ENCODE measurements around the gene TCF20. TPM values are rescaled to one million over a fixed set of nuclear protein-coding genes. Genes with fewer than 3 reads are reported as not detected.

The TCF20 gene
- total RNA-seq, 6 experiments from 2014 or later, result 15.4 to 20.5 (median 18.5) TPM

DNA sequence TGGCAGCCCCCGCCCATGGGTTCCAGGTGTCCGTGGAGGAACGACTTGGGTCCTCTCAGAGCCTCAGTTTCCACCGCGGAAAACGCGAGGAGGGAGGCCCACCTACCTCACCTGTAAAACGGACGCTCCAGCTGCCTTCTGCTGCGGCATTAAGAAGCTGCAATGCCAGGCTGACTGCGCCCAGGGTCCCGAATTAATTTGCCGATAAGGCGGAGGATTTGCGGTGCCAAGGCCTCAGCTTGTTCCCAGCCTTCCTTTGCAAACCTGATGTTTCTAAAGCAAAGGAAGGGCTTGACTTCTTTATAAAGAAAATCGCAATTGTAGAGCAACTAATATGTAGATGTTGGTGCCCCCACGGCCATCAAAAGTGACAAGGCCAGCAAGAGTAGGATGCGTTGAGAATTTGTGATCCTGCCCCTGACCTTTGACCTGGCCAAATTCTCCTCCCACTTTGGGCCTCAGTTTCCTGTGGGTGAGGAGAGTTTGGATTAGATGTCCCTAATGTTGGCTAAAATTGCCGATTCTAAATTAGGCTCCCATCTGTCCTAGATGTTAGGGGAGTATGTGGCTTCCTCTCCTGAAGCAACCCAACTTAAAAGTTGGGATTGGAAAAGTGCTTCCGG, 849 bp upstream of the TCF20 start:
- Histone ChIP-seq H3K27me3 (no peaks in the 10 kb centered on the region), H3K9me3 (no peaks in the 10 kb centered on the region), H3K36me3 (no peaks in the 10 kb centered on the region), H3K27ac (no peak overlapping the region), H3K4me1 (peaks cover 0 to 13% (median 2%) of the 10 kb centered on the region in 4 donors), H3K4me3 (peak overlapping the region; percentile 44 to 97 (median 93))
- intact Hi-C loops (cut with DNase I), result no loop called here
- 84% methylated on average over 14 of the region's 20 CpGs for WGBS (ENCODE audit: insufficient coverage, low coverage, low lambda C conversion rate, missing lambda C conversion rate)
- ATAC-seq (no peak), DNase-seq (no peak)
- TF ChIP-seq, protein P1, sequence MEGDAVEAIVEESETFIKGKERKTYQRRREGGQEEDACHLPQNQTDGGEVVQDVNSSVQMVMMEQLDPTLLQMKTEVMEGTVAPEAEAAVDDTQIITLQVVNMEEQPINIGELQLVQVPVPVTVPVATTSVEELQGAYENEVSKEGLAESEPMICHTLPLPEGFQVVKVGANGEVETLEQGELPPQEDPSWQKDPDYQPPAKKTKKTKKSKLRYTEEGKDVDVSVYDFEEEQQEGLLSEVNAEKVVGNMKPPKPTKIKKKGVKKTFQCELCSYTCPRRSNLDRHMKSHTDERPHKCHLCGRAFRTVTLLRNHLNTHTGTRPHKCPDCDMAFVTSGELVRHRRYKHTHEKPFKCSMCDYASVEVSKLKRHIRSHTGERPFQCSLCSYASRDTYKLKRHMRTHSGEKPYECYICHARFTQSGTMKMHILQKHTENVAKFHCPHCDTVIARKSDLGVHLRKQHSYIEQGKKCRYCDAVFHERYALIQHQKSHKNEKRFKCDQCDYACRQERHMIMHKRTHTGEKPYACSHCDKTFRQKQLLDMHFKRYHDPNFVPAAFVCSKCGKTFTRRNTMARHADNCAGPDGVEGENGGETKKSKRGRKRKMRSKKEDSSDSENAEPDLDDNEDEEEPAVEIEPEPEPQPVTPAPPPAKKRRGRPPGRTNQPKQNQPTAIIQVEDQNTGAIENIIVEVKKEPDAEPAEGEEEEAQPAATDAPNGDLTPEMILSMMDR (IDR thresholded peaks at IDR 0.05), result no peak
- no peak for TF ChIP-seq POLR2A (IDR thresholded peaks at IDR 0.05)

DNA sequence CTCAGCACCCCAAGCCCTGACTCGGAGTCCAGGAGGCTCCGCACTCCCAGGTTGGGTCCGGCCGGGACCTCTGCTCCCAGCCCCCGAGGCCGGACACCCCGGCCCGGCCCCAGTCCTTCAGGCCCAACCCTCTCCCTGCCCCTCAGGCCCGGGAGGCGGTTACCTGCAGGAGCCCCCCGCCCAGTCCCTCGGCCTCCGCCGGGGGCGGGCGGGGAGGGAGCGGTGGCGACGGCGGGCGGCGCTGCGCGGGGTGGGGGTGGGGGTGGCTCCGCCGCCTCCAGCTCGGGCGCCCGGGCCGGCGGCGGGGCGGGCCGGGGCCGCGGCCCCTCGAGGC, 310 bp downstream of the TCF20 start:
- intact Hi-C loops (cut with DNase I), result no loop called here
- peak; percentile 39 to 66 (median 58) for ATAC-seq
- TF ChIP-seq, protein P1 (IDR thresholded peaks at IDR 0.05), result no peak
- no peak for TF ChIP-seq POLR2A (IDR thresholded peaks at IDR 0.05)

GRCh38 chr22:42269432-42270175, 849 bp downstream of the TCF20 start:
- no peaks in the 10 kb centered on the region for H3K9me3 ChIP-seq
- peak overlapping the region; percentile 93 to 100 (median 97) for H3K4me3 ChIP-seq
- 1% methylated on average over 18 of the region's 70 CpGs for WGBS (ENCODE audit: insufficient coverage, low coverage, low lambda C conversion rate, missing lambda C conversion rate)
- intact Hi-C loops (cut with DNase I), result loop anchor here in 1 of 2 donors (10.0 kb wide), 1 partner anchor 105 kb away; no protein-coding TSS in a partner anchor
- TF ChIP-seq, protein P1 (IDR thresholded peaks at IDR 0.05), result peak in 2 of 4 donors; percentile 13 to 24
- TF ChIP-seq POLR2A (IDR thresholded peaks at IDR 0.05), result peak; percentile 49
- H3K4me1 ChIP-seq, result peaks cover 0 to 13% (median 2%) of the 10 kb centered on the region in 4 donors
- no peaks in the 10 kb centered on the region for H3K36me3 ChIP-seq
- ATAC-seq (peak; percentile 85 to 91 (median 90)), DNase-seq (peak; percentile 83 to 87 (median 86))
- H3K27me3 ChIP-seq, result no peaks in the 10 kb centered on the region
- peak overlapping the region; percentile 57 to 85 (median 77) for H3K27ac ChIP-seq

More for the DNA sequence above, 310 bp downstream of the TCF20 start:
- WGBS (ENCODE audit: insufficient coverage, low coverage, low lambda C conversion rate, missing lambda C conversion rate), result no CpG with 5 or more reads among the region's 37 CpGs
- H3K27me3 ChIP-seq, result no peaks in the 10 kb centered on the region
- no peaks in the 10 kb centered on the region for H3K9me3 ChIP-seq
- H3K36me3 ChIP-seq, result no peaks in the 10 kb centered on the region
- H3K4me3 ChIP-seq, result peak overlapping the region; percentile 93 to 100 (median 97)
- H3K4me1 ChIP-seq, result peaks cover 0 to 13% (median 2%) of the 10 kb centered on the region in 4 donors
- H3K27ac ChIP-seq, result peak overlapping the region; percentile 57 to 85 (median 77)
- peak in 1 of 3 donors; percentile 47 for DNase-seq

DNA sequence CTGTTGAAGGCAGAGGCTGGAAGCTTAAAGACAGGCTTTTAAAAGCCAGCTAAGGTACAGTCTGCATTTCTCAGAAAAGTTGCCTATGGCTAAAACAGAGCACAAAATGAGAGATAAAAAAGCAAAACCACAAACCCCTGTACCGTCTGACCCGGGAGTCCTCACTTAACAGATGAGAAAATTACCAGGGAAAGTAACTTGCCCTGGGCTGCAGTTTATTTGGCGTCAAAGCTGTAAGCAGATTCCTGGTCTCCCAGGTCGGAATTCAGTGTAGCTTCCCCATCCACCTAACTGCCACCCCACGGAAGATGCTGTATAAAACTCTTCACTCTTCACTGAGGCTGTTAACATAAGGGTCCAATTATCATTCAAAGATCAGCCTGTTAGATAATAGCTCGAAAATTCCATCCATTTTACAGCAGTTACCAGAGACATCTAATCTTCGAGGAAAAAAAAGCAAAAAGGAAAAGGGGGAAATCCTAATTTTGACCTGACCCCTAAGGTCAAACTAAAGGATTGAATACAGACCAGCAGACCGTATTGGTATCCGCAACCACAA, 1.5 kb downstream of the TCF20 start:
- Histone ChIP-seq H3K4me3 (peak overlapping the region; percentile 93 to 100 (median 97)), H3K27me3 (no peaks in the 10 kb centered on the region), H3K36me3 (no peaks in the 10 kb centered on the region), H3K9me3 (no peaks in the 10 kb centered on the region), H3K4me1 (peaks cover 0 to 13% (median 2%) of the 10 kb centered on the region in 4 donors), H3K27ac (peak overlapping the region in 2 of 3 donors; percentile 57 to 77)
- TF ChIP-seq POLR2A (IDR thresholded peaks at IDR 0.05), result no peak
- TF ChIP-seq, protein P1 (IDR thresholded peaks at IDR 0.05), result no peak
- no peak for ATAC-seq
- WGBS (ENCODE audit: insufficient coverage, low coverage, low lambda C conversion rate, missing lambda C conversion rate), result 2% methylated on average over 9 of the region's 9 CpGs
- intact Hi-C loops (cut with DNase I), result loop anchor here in 1 of 2 donors (10.0 kb wide), 1 partner anchor 104 kb away; no protein-coding TSS in a partner anchor
- no peak for DNase-seq

Measured in right lobe of liver (tissue), 6 donors.